Uterus (tissue), 2 donors: ENCODE results near the gene C2orf15.
"Not testable (repeated sequence)": the region's sequence is repeated elsewhere in the genome, so short reads cannot be mapped to it uniquely, and the experiment has no call there.

ENCODE experiments used
- CTCF ChIP-seq, 4 experiments: fragments of 200-600 bp in 2 of 4; fragments of 450-650 bp in 2 of 4; sonication (generic) in 2 of 4; IDR thresholded peaks; one replicate each; pipeline ENCODE4 v1.5.1; 2016 to 2019; ENCODE audit warnings: antibody characterized with exemption in 4 of 4, mild to moderate bottlenecking in 2 of 4, moderate library complexity in 1 of 4
- POLR2A ChIP-seq, 2 donors: fragments of 450-650 bp; IDR thresholded peaks; one replicate each; pipeline ENCODE4 v1.6.1; 2016; ENCODE audit warnings: antibody characterized with exemption in 2 of 2, mild to moderate bottlenecking in 1 of 2, moderate library complexity in 1 of 2

GRCh38 chr2:99135044-99135556 is 6.4 kb upstream of the C2orf15 start:
- not testable (repeated sequence) for TF ChIP-seq POLR2A, CTCF (IDR thresholded peaks at IDR 0.05)
